GM18526 (cell line): Measurements from ENCODE around the gene LAPTM4A.

Experiments used
- POLR2A ChIP-seq: IDR thresholded peaks from 3 replicates; pipeline ENCODE4 v1.6.1; 2011; ENCODE audit not compliant: insufficient read length; ENCODE audit errors: extremely low read depth

Gene LAPTM4A

DNA sequence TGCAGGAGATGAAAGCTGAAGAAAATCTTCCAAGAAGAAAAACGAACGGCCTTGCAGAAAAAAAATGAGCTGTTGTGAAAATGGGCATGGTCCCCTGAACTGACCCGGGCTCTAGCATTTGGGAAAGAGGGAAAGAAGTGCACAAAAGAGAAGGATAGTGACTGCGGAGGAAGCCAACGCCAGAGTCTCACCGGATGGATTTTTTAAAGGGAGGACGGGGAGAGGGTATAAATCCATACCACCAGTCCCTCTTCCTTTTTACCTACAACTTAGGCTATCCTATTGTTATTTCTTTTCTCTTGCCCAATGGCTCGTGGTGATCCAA, 62.1 kb downstream of the LAPTM4A start:
- TF ChIP-seq POLR2A: no peak

GRCh38 chr2:19988600-19988999, 62.8 kb downstream of the LAPTM4A start:
- TF ChIP-seq POLR2A: no peak

GRCh38 chr2:19987936-19988335, 63.5 kb downstream of the LAPTM4A start:
- no peak for TF ChIP-seq POLR2A
